Measurements from ENCODE around the gene CXCL12. TPM values are rescaled to one million over a fixed set of nuclear protein-coding genes. Genes with fewer than 3 reads are reported as not detected.

The CXCL12 gene
- total RNA-seq, 1 donor from 2014 or later: not detected

GRCh38 chr10:44362866-44363711 is 21.8 kb downstream of the CXCL12 start:
- H3K4me1 Mint-ChIP-seq: no peaks in the 10 kb centered on the region
- no peak for TF ChIP-seq CTCF (IDR thresholded peaks at IDR 0.05)
- H3K4me3 Mint-ChIP-seq: no peak overlapping the region
- no peak overlapping the region for H3K27ac Mint-ChIP-seq
- intact Hi-C loops (cut with micrococcal nuclease): no loop called here
- DNase-seq (no peak), ATAC-seq (ENCODE audit: low read depth) (no peak)
- H3K36me3 Mint-ChIP-seq (ENCODE audit: low read depth): no peaks in the 10 kb centered on the region
- no peaks in the 10 kb centered on the region for H3K9me3 Mint-ChIP-seq
- CTCF ChIA-PET: no interaction called here
- H3K27me3 Mint-ChIP-seq: no peaks in the 10 kb centered on the region
- POLR2A ChIA-PET: no interaction called here

DNA sequence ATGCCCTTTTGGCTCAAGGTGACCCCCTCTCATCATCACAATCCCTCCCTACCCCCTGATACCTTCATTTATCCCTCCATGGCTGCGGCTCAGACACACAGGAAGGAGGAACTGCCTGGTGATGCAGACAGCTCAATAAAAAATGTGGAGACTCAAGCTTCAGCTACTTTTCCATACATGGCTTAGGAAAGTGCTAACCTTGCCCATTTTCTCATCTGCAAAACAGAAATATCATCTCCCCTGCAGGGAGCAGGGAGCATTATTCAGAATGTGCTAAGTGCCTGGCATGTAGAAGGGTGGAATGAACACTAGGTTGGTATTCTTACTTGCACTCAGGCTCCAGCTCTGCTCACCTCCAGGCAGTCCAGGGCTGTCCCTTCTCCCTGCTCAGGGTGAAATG is 23.8 kb downstream of the CXCL12 start:
- no peaks in the 10 kb centered on the region for H3K9me3 Mint-ChIP-seq
- no peaks in the 10 kb centered on the region for H3K27me3 Mint-ChIP-seq
- intact Hi-C loops (cut with micrococcal nuclease): no loop called here
- TF ChIP-seq CTCF (IDR thresholded peaks at IDR 0.05): no peak
- no peak for DNase-seq
- ATAC-seq (ENCODE audit: low read depth): no peak
- no peak overlapping the region for H3K27ac Mint-ChIP-seq
- H3K36me3 Mint-ChIP-seq (ENCODE audit: low read depth): no peaks in the 10 kb centered on the region
- ChIA-PET CTCF (no interaction called here), POLR2A (no interaction called here)
- no peaks in the 10 kb centered on the region for H3K4me1 Mint-ChIP-seq
- no peak overlapping the region for H3K4me3 Mint-ChIP-seq

DNA sequence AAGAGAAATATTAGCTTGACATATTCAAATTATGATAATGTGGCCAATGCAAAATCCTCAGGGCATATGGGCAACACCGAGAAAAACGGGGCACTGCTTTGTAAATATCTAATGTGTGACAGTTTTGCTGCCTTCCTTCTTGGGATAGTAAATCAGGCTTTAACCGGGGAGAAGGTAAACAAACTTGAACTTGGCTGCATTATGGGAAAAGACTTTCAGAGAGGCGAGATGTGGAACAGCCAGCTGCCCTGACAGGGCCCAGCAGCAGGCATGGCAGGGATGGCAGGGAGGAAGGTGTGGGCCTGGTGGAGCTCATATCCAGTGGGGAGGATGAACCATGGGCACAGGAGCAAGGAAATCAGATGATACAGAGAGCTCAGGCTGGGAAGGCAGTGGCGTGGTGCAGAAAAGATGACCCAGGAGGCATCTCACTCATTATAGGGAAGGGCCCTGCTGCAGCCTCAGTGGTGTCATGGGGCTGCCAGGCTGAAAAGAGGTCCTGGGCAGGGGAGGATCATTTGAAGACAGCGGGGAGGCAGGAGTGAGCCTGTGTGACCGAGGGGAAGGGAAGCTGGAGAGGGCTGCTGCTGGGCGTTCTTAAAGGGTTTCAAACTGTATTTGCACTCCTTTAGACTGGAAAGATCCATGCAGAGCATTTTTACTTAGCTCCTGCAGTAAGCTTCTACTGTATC is 26.7 kb downstream of the CXCL12 start:
- ATAC-seq (ENCODE audit: low read depth): no peak
- no peaks in the 10 kb centered on the region for H3K4me1 Mint-ChIP-seq
- no peaks in the 10 kb centered on the region for H3K9me3 Mint-ChIP-seq
- H3K4me3 Mint-ChIP-seq: no peak overlapping the region
- intact Hi-C loops (cut with micrococcal nuclease): no loop called here
- H3K27me3 Mint-ChIP-seq: no peaks in the 10 kb centered on the region
- ChIA-PET CTCF (no interaction called here), POLR2A (no interaction called here)
- DNase-seq: no peak
- no peak overlapping the region for H3K27ac Mint-ChIP-seq
- TF ChIP-seq CTCF (IDR thresholded peaks at IDR 0.05): no peak
- H3K36me3 Mint-ChIP-seq (ENCODE audit: low read depth): no peaks in the 10 kb centered on the region

DNA sequence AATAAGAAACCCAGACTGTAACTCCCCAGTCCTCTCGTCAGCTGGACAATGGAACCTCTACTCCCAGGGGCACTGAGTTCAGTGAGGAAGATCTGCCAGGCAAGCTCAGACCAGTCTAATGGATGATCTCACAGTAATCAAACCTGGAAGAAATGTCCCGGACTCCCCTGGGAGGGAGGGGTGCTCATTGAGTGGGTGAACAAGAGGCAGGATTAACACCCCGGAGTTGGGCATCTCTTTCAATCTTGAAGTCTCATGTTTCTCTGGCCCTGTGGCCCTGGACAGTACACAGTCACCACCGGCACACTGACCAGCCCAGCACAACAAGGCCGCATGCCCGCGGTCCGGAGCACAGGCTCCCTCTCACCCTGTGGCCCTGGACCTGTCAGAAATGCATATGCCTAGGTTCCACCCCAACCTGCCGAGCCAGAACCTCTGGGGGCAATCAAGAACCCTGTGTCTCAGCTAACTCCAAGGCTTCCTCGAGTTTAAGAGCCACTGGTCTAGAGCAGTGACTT is 27.8 kb downstream of the CXCL12 start:
- DNase-seq (no peak), ATAC-seq (ENCODE audit: low read depth) (no peak)
- CTCF ChIA-PET: no interaction called here
- Mint-ChIP-seq H3K27ac (no peak overlapping the region), H3K27me3 (no peaks in the 10 kb centered on the region), H3K9me3 (no peaks in the 10 kb centered on the region), H3K36me3 (ENCODE audit: low read depth) (no peaks in the 10 kb centered on the region), H3K4me3 (no peak overlapping the region), H3K4me1 (no peaks in the 10 kb centered on the region)
- POLR2A ChIA-PET: no interaction called here
- no peak for TF ChIP-seq CTCF (IDR thresholded peaks at IDR 0.05)
- intact Hi-C loops (cut with micrococcal nuclease): no loop called here
